ENCODE measurements around the gene ACAD9.

Gene ACAD9

DNA sequence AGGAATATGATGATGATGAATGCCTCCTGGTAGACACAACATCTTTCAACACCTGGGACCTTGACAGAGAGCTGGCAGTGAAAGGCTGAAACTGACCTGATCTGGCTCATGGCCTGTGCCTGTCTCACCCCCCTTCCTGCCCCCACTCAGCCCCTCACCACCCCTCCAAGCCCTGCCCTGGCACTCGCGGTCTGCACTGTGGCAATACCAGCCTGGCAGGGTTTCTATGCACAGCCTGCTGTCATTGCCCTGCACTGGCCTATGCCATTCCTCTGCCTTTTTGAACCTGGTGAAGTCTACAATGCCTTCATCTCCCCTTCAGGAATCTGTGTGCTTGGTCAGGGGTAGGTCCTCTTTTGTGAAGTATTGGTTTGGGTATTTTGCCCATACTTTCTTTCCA, 56.5 kb downstream of the ACAD9 start:
- no peak for DNase-seq (ENCODE audit: low spot score)

DNA sequence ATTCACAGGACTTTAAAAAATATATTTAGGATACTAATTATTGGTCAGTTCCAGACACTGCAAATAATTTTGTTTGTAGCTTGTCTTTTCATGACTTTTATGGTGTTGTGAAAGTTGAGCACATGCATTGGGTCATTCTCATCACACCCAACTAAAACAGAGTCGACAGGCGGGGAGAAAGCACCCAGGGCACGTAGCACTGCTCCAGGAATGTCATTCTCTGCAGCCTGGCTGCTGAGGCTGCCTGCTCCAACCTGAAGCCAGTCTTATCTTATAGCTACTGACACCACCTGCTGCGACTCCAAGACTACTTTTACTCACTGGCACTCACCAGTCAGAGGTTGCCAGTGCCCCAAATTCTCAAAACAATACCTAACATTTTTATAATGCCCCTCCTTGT, 56.9 kb downstream of the ACAD9 start:
- DNase-seq (ENCODE audit: low spot score), result no peak

DNA sequence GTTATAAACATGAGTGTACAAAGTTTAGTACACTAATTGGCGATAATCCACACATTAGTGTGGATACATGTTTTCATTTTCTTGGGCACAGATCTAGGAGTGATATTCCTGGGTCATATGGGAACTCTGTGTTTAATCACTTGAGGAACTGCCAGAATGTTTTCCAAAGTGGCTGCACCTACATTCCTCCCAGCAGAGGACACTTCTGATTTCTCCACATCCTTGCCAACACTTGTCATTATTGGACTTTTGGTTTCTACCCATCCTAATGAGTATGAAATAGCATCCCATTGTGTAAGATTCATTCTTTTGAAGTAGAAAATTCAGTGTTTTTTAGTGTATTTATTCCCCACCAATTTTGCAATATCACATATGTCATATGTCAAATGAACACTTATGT, 60.8 kb downstream of the ACAD9 start:
- no peak for DNase-seq (ENCODE audit: low spot score)

DNA sequence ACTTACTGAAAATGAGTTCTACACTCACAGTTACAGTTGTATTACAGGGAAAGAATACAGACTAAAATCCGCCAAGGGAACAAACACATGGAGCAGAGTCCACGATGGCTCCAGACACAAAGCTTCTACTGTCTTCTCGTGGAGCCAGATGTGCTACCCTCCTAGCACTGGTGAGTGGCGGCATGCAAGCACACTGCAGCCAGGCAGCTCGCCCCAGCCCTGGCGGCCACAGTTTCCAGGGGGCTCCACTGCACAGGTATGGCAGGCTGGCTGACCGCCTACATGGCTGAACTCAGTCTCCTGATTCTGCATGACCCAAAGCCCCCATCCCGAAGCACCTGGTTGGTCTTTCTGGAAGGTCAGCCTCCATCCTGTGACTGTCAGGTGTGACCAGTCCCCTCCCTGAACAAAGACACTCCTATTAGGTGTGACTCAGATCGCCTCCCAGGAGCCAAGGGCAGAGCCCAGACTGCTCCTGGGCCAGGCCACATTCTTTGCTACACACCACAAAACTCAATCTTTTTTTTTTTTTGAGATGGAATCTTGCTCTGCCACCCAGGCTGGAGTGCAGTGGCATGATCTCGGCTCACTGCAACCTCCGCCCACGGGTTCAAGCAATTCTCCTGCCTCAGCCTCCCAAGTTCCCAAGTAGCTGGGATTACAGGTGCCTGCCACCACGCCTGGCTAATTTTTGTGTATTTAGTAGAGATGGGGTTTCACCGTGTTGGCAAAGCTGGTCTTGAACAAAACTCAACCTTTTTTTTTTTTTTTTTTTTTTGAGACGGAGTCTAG, 62.9 kb downstream of the ACAD9 start:
- DNase-seq (ENCODE audit: low spot score), result no peak

DNA sequence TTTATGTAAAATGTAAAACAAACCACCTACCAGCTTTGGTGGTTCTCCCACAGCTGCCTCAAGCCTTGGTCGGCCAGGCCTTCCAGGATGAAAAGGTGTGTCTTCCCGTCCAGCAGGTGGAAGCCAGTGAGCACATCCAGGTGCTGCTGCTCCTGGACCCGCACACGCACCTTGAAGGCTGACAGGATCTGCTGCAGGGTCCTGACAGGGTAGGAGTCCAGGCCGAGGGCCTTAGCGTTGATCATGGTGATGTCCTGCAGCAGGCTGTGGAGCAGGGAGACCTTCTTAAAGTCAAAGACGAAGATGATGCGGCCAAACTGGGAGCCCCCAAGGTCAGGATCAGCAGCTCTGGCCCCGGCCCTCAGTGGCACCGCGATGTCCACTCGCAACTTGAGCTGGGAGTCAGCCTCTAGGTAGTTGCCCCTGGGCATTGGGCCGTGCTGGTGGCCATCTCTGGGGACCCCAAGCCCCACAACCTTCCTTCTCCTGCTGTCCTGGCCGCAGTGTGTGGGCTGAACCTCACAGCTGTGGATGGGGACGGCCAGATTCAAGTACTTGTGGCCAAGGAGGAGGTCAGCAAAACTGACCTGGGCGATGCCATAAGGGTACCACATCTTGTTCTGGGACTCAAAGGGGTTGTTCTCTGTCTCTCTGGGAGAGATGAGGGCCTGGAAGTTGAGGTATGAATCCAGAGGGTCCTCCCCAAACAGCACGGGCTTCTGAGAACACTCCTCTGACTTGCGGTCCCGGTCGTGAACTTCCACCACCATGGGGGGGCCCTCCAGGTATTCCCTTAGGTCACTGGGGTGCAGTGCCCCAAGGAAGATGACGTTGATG, 65.8 kb downstream of the ACAD9 start:
- DNase-seq (ENCODE audit: low spot score), result no peak

DNA sequence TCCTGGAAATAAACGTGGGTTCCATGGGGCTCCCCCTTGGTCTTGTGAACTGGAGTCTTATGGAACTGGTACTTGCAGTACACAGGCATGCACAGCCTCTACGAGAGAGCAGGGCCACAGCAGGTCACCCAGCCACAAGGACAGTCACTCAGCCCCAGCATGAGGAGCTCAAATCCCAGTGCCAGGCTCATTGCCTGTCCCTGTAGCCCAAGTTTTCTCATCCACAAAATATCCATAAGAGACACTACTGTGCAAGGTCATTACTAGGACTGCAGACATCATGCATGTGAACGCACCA, 66.4 kb downstream of the ACAD9 start:
- no peak for DNase-seq (ENCODE audit: low spot score)

DNA sequence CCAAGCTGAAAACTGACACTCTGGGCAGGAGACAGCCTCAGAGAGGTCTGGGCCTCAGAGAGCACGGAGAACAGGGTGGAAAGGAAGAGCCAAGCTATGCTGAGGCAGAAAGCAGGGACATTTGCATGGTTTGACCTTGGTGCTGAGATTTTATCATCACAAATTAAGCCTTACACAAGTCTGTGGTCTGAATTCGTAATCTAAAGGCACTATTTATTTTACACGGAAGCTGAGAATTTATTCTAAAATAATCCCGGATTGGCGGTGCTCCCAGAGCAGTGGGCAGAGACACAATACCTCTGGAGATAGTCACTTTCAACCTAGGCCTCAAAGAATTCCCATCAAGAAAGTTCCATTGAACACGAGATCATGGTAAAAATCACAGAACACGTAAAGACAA, 67.0 kb downstream of the ACAD9 start:
- DNase-seq (ENCODE audit: low spot score), result no peak

DNA sequence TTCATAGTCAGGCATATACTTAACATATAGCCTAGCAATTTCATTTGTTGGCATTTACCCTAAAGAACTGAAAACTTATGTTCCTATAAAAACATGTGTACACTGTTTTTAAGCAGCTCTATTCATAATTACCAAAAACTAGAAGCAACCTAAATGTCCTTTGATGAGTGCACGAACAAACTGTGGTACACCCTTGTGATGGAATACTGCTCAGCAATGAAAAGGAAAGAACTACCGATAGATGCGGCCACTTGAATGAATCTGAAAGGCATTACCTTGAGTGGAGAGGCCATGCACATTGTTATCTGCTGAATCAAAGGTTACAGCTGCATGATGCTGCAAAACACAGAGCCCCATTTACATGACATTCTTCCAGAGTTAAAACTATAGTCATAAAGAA, 69.7 kb downstream of the ACAD9 start:
- no peak for DNase-seq (ENCODE audit: low spot score)

DNA sequence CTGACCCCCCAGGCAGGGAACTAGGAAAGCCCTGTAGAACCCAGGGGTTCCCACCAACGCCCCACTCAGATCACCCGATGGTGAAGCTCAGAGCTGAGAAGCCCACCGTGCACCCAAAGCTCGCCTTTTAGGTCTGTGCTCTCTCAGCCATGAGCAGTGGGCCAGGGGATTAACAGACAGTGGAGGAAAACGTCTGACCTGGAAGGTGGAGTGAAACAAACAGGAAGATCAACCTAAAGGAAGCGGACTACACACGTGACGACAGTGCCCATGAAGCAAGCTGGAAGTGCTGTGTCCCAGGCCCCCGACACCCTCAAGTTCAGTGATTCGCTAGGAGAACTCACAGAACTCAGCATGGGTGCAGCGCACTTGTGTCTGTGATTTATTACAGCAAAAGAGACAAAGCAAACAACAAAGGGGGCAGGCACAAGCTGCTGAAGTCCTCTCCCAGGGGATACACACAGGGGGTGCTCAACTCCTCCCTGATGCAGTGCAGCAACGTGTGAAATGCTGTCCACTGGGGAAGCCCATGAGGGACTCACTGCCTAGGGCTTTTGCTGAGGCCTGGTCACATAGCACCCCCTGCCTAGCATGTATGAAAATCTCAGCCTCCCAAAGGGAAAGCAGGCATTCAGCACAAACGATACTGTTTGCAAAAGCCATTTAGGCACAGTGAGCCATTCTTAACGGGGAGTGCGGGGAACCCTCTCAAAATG, 71.0 kb downstream of the ACAD9 start:
- DNase-seq (ENCODE audit: low spot score), result peak; percentile 57

DNA sequence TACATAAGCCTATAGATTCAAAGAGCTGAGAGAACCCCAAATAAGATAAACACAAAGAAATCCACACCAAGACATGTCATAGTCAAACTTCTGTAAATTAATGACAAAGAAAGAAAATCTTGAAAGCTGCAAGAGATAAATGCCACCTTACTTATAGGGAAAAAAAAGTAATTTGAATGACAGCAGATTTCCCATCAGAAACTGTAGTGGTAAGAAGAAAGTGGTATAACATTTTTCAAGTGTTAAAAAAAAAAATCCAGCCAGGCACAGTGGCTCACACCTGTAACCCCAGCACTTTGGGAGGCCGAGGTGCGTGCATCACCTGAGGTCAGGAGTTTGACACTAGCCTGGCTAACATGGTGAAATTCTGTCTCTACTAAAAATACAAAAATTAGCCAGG, 77.0 kb downstream of the ACAD9 start:
- no peak for DNase-seq (ENCODE audit: low spot score)
